CD14-positive monocyte (primary cell): ENCODE results near the gene ATP6V1G1. TPM values are rescaled to one million over a fixed set of nuclear protein-coding genes. Genes with fewer than 3 reads are reported as not detected.

ENCODE experiments used
- DNase-seq, 3 donors: peaks; one replicate each; pipeline ENCODE4 v3.0.0-alpha.2; 2011 to 2022
- H2AFZ ChIP-seq: 2 replicates; pipeline ENCODE4 v1.6.0; 2012; ENCODE audit warnings: mild to moderate bottlenecking, low read depth, low read length, inconsistent platforms; ENCODE audit not compliant: insufficient read depth, poor library complexity, severe bottlenecking
- H3K27ac ChIP-seq, 2 donors: 1 replicate in 1 of 2; 2 replicates in 1 of 2; pipeline ENCODE4 v1.5.1; 2012 to 2013; ENCODE audit warnings: low read length in 2 of 2, control low read depth in 1 of 2, inconsistent platforms in 1 of 2, low read depth in 1 of 2, mild to moderate bottlenecking in 1 of 2
- H3K27me3 ChIP-seq, 2 donors: one replicate each; pipeline versions ENCODE4 v1.6.0 to v1.6.1; 2011 to 2013; ENCODE audit warnings: low read length in 2 of 2; ENCODE audit not compliant: control insufficient read depth in 2 of 2, insufficient read depth in 2 of 2
- H3K36me3 ChIP-seq, 2 donors: replicated peaks in 1 of 2; 1 replicate in 1 of 2; 2 replicates in 1 of 2; pipeline versions ENCODE4 v1.5.1 to v1.6.1; 2012 to 2013; ENCODE audit warnings: low read length in 2 of 2, control low read depth in 1 of 2, inconsistent platforms in 1 of 2, mild to moderate bottlenecking in 1 of 2; ENCODE audit not compliant: insufficient read depth in 2 of 2, control insufficient read depth in 1 of 2
- H3K4me1 ChIP-seq, 2 donors: 1 replicate in 1 of 2; 2 replicates in 1 of 2; pipeline versions ENCODE4 v1.5.1 to v1.6.1; 2012 to 2013; ENCODE audit warnings: low read length in 2 of 2, control low read depth in 1 of 2, inconsistent platforms in 1 of 2, mild to moderate bottlenecking in 1 of 2, moderate library complexity in 1 of 2; ENCODE audit not compliant: insufficient read depth in 2 of 2, control insufficient read depth in 1 of 2
- H3K4me2 ChIP-seq: replicated peaks from 2 replicates; pipeline ENCODE3; 2012; ENCODE audit warnings: low read length, moderate library complexity, mild to moderate bottlenecking; ENCODE audit not compliant: poor library complexity, severe bottlenecking; ENCODE audit errors: extremely low read depth
- H3K4me3 ChIP-seq, 3 experiments: fragments of 200-600 bp in 1 of 3; sonication (generic) in 1 of 3; replicated peaks in 1 of 3; 1 replicate in 2 of 3; 2 replicates in 1 of 3; pipeline ENCODE4 v1.5.1; 2011 to 2013; ENCODE audit warnings: low read length in 3 of 3, mild to moderate bottlenecking in 3 of 3, control low read depth in 2 of 3, low read depth in 2 of 3, inconsistent platforms in 1 of 3, moderate library complexity in 1 of 3
- H3K79me2 ChIP-seq: 2 replicates; pipeline ENCODE4 v1.6.0; 2012; ENCODE audit warnings: mild to moderate bottlenecking, control low read depth, inconsistent platforms, low read length, moderate library complexity; ENCODE audit not compliant: insufficient read depth
- H3K9ac ChIP-seq: 2 replicates; pipeline ENCODE4 v1.6.0; 2017; ENCODE audit warnings: low read length, mild to moderate bottlenecking; ENCODE audit not compliant: insufficient read depth, poor library complexity, severe bottlenecking
- H3K9me3 ChIP-seq, 2 donors: replicated peaks in 1 of 2; 1 replicate in 1 of 2; 2 replicates in 1 of 2; pipeline versions ENCODE4 v1.5.1 to v1.6.1; 2012 to 2013; ENCODE audit warnings: low read length in 2 of 2, control low read depth in 1 of 2; ENCODE audit not compliant: control insufficient read depth in 1 of 2, insufficient read depth in 1 of 2
- H4K20me1 ChIP-seq: 2 replicates; pipeline ENCODE4 v1.6.0; 2012; ENCODE audit warnings: mild to moderate bottlenecking, low read length, control low read depth, moderate library complexity; ENCODE audit not compliant: insufficient read depth
- H3K27ac Mint-ChIP-seq, 7 donors: one replicate each; pipeline ENCODE4 v1.8.0; 2020; ENCODE audit warnings: mild to moderate bottlenecking in 7 of 7, mixed read lengths in 7 of 7, moderate library complexity in 6 of 7, inconsistent platforms in 2 of 7
- H3K27me3 Mint-ChIP-seq, 3 donors: one replicate each; pipeline ENCODE4 v1.8.0; 2021 to 2022; ENCODE audit warnings: low read depth in 3 of 3, mild to moderate bottlenecking in 3 of 3, mixed read lengths in 3 of 3, moderate library complexity in 3 of 3, inconsistent platforms in 1 of 3
- H3K36me3 Mint-ChIP-seq, 2 donors: one replicate each; pipeline ENCODE4 v1.8.0; 2020; ENCODE audit warnings: mixed read lengths in 2 of 2, inconsistent platforms in 1 of 2, mild to moderate bottlenecking in 1 of 2
- H3K4me1 Mint-ChIP-seq: one replicate; pipeline ENCODE4 v1.8.0; 2020; ENCODE audit warnings: mild to moderate bottlenecking, mixed read lengths
- H3K4me3 Mint-ChIP-seq, 2 donors: one replicate each; pipeline ENCODE4 v1.8.0; 2020; ENCODE audit warnings: mild to moderate bottlenecking in 2 of 2, mixed read lengths in 2 of 2, moderate library complexity in 1 of 2
- H3K9me3 Mint-ChIP-seq, 7 donors: one replicate each; pipeline ENCODE4 v1.8.0; 2020 to 2022; ENCODE audit warnings: mixed read lengths in 7 of 7, mild to moderate bottlenecking in 6 of 7, moderate library complexity in 6 of 7, inconsistent platforms in 2 of 7
- WGBS: methylation state at CpG from one replicate; pipeline ENCODE4 v1.1.5; 2013; ENCODE audit warnings: missing lambda C conversion rate; ENCODE audit not compliant: insufficient coverage; 5-methylcytosine and 5-hydroxymethylcytosine counted together
- intact Hi-C, 2 donors: fragments of 100-400 bp; cut with micrococcal nuclease; formaldehyde crosslinking; loops; one replicate each; pipeline versions ENCODE4 v1.15.0 to v1.15.1; 2023
- polyA plus RNA-seq, 3 donors: library from polyadenylated mRNA; depleted of rRNA in 1 of 3; unstranded in 2 of 3; stranded (reverse) in 1 of 3; fragments of 300-500 nt in 2 of 3; fragments of >200 nt in 1 of 3; fragmentation: Illumina TruSeq in 2 of 3; gene quantifications; 1 replicate in 2 of 3; 2 replicates in 1 of 3; pipeline ENCODE4 v1.2.3, GENCODE V29; 2012 to 2021
- TF ChIP-seq, protein P1 (sequence below): fragments of 200-600 bp; IDR thresholded peaks from one replicate; pipeline ENCODE4 v1.8.0; 2022; ENCODE audit warnings: antibody characterized with exemption, mild to moderate bottlenecking

Gene ATP6V1G1
- polyA plus RNA-seq, 3 donors: 146 to 226 (median 214) TPM

DNA sequence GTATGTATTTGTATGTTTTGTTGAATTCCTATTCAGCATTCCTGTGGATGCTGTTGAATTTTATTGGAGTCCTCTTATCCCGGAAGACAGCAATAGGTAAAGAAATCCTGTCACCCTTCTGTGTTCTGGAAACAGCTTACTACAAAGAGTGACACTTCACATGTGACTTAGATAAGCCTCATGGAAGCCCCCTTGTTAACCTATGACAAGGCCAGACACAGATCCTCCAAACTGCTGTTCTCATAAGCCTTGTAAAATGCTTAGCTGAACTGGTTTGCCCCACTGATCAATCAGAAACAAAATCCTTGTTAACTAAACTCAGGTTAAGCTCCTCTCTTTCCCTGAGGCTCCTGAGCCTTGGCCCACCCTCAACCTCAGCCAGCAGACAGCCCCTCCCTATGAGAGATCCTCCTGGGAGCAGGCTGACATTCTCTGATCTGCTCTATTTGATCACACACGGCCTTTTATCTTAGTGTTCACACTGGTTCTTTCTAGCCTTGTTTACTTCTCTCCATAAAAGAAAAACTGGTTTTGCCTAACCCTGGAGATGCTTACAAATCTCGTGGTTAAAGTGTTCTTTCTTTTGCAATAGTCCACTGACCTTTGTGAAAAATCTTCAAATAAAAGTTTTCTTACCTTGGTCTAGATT lies 29.4 kb upstream of the ATP6V1G1 start:
- H3K79me2 ChIP-seq: no peaks in the 10 kb centered on the region
- no peak overlapping the region for H3K4me3 ChIP-seq
- no peak for DNase-seq
- peaks cover 13 to 34% of the 10 kb centered on the region in 2 donors for H3K4me1 ChIP-seq
- 33% methylated on average over 1 of the region's 3 CpGs for WGBS
- H3K36me3 ChIP-seq: no peaks in the 10 kb centered on the region
- peaks cover 3 to 5% of the 10 kb centered on the region in 2 donors for H3K36me3 Mint-ChIP-seq
- intact Hi-C loops: no loop called here
- TF ChIP-seq, protein P1, sequence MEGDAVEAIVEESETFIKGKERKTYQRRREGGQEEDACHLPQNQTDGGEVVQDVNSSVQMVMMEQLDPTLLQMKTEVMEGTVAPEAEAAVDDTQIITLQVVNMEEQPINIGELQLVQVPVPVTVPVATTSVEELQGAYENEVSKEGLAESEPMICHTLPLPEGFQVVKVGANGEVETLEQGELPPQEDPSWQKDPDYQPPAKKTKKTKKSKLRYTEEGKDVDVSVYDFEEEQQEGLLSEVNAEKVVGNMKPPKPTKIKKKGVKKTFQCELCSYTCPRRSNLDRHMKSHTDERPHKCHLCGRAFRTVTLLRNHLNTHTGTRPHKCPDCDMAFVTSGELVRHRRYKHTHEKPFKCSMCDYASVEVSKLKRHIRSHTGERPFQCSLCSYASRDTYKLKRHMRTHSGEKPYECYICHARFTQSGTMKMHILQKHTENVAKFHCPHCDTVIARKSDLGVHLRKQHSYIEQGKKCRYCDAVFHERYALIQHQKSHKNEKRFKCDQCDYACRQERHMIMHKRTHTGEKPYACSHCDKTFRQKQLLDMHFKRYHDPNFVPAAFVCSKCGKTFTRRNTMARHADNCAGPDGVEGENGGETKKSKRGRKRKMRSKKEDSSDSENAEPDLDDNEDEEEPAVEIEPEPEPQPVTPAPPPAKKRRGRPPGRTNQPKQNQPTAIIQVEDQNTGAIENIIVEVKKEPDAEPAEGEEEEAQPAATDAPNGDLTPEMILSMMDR: no peak
- H3K9me3 Mint-ChIP-seq: peaks cover 3 to 12% (median 6%) of the 10 kb centered on the region in 7 donors
- H3K4me1 Mint-ChIP-seq: peaks cover 32% of the 10 kb centered on the region
- peaks cover 1 to 4% (median 1%) of the 10 kb centered on the region in 3 donors for H3K27me3 Mint-ChIP-seq
- no peaks in the 10 kb centered on the region for H4K20me1 ChIP-seq
- no peak overlapping the region for H3K9ac ChIP-seq
- H2AFZ ChIP-seq: peak overlapping the region; percentile 46
- H3K27ac Mint-ChIP-seq: peak overlapping the region; percentile 46 to 92 (median 79)
- no peaks in the 10 kb centered on the region for H3K27me3 ChIP-seq
- no peak overlapping the region for H3K4me2 ChIP-seq
- no peak overlapping the region for H3K27ac ChIP-seq
- H3K4me3 Mint-ChIP-seq: no peak overlapping the region
- peaks cover 0 to 3% of the 10 kb centered on the region in 2 donors for H3K9me3 ChIP-seq

DNA sequence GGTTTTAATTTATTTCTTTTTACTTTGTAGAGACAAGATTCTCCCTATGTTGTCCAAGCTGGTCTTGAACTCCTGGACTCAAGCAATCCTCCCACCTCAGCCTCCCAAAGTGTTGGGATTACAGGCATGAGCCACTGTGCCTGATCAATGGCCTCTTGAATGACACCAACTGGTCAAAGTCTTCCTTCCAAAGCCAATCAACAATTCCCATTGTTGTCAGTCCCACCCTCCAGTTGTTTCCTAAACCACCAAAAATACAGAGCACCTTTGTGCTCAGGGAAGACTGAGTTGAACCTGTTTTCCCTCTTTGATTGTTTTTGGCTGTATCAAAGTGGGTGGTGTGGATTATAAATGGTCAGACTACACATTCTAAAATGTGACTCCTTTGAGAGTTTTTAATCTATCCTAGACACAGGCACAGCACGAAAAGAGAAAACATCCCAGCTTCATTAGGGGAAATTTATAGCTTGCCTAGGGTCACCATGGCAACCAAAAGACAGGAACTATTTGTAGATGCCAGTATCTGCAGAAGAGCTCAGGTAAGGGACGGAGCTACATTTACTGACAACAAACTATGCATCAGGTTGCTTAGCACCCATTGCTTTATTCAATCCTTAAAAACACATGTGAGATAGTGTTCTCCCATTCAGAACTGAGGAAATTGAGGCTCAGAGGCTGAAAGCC lies 27.6 kb upstream of the ATP6V1G1 start:
- 60% methylated on average over 1 of the region's 2 CpGs for WGBS
- no peak overlapping the region for H3K4me3 Mint-ChIP-seq

More for the DNA sequence above, 27.6 kb upstream of the ATP6V1G1 start:
- peak overlapping the region in 2 of 7 donors; percentile 46 to 79 for H3K27ac Mint-ChIP-seq
- no peak overlapping the region for H3K9ac ChIP-seq
- H3K27me3 Mint-ChIP-seq: peaks cover 0 to 4% (median 1%) of the 10 kb centered on the region in 3 donors
- no peak overlapping the region for H3K4me2 ChIP-seq
- H3K4me3 ChIP-seq: no peak overlapping the region
- H3K36me3 Mint-ChIP-seq: peaks cover 3 to 5% of the 10 kb centered on the region in 2 donors
- DNase-seq: peak in 1 of 3 donors; percentile 45
- peaks cover 3 to 12% (median 6%) of the 10 kb centered on the region in 7 donors for H3K9me3 Mint-ChIP-seq
- TF ChIP-seq, protein P1: no peak
- no peaks in the 10 kb centered on the region for H4K20me1 ChIP-seq
- no peak overlapping the region for H2AFZ ChIP-seq
- no peaks in the 10 kb centered on the region for H3K36me3 ChIP-seq
- no peaks in the 10 kb centered on the region for H3K27me3 ChIP-seq
- H3K9me3 ChIP-seq: peaks cover 0 to 3% of the 10 kb centered on the region in 2 donors
- H3K27ac ChIP-seq: peak overlapping the region in 1 of 2 donors; percentile 17
- H3K4me1 ChIP-seq: peaks cover 13 to 34% of the 10 kb centered on the region in 2 donors
- H3K79me2 ChIP-seq: no peaks in the 10 kb centered on the region
- intact Hi-C loops: no loop called here
- peaks cover 32% of the 10 kb centered on the region for H3K4me1 Mint-ChIP-seq
